ENCODE data around the gene RPL28. TPM values are rescaled to one million over a fixed set of nuclear protein-coding genes. Genes with fewer than 3 reads are reported as not detected.
A peak's percentile ranks its signal among the peaks of the same experiment; 100 is the strongest.

The RPL28 gene
- total RNA-seq, 1 donor from 2014 or later: 447 TPM

GRCh38 chr19:55372316-55373081 lies 13.2 kb upstream of the RPL28 start:
- no peak for DNase-seq (ENCODE audit: low read depth)

GRCh38 chr19:55373306-55373992 lies 12.3 kb upstream of the RPL28 start:
- DNase-seq (ENCODE audit: low read depth): no peak

- DNase-seq (ENCODE audit: low read depth): no peak
Observed at GRCh38 chr19:55373993-55374757, 11.6 kb upstream of the RPL28 start.

DNA sequence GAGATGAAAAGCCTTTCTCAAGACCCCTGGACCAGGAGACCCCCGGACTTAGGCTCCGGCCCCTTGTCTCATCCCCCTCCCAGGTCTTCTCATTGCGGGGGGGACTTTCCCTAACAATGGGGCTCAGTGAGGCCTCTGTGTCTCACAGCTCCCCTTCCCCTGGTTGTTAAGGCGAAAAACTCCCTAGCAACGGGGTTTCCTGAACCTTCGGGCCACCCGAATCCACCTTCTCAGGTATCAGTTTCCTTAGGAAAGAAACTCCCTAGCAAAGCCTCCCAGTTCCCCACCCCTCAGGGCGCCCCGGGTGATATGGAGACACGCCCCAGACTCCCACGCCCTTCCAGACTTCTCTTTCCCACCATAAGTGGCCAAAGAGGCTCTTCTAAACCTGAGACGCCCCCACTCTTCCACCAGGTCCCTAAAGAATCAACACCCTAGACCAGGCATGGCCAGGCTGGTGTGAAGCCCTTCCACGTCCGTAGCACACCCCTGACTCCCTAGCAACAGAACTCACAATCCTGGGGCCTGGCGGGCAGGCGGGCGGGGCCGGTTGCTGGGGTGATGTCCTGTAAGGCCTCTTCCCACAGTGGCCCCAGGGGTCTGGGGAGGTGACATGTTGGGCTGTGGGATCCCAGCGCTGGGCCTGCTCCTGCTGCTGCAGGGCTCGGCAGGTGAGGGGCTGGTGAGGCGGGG lies 9.3 kb upstream of the RPL28 start, which contains the start of gene TMEM190:
TMEM190 (plus strand) TSS at position 586 of the 693 bp plus-strand sequence; CDS start at position 614, 28 bp downstream.
- DNase-seq (ENCODE audit: low read depth): no peak

- no peak for DNase-seq (ENCODE audit: low read depth)
Observed at GRCh38 chr19:55377356-55378131, 8.2 kb upstream of the RPL28 start.

- peak; percentile 78 for DNase-seq (ENCODE audit: low read depth)
Observed at GRCh38 chr19:55379174-55379573, 6.6 kb upstream of the RPL28 start.

- DNase-seq (ENCODE audit: low read depth): no peak
Observed at GRCh38 chr19:55382013-55382412, 3.7 kb upstream of the RPL28 start.

DNA sequence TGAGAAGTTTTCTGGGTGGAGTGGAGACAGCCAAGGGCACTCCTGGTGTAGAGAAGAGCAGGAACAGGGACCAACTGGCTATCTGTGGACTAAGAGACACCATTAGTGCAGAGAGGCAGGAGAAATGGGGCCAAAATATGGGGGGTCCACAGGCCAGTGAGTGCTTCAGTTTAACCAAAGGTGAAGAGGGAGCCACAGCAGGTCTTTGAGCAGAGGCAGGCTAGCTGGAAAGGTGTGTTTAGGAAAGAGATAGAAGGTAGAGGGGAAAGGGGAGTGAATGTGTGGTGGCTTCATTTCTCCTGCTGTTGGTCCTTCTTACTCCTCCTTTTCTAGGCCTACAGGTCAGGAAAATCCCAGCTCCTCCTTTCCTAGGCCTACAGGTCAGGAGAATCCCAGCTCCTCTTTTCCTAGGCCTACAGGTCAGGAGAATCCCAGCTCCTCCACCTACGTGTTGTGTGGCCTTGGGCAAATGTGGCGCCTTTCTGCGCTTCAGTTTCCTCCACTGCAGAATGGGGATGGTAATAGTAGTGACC lies 3.1 kb upstream of the RPL28 start:
- DNase-seq (ENCODE audit: low read depth): no peak

GRCh38 chr19:55383279-55384130 lies 2.2 kb upstream of the RPL28 start:
- no peak for DNase-seq (ENCODE audit: low read depth)

GRCh38 chr19:55384131-55384919 lies 1.4 kb upstream of the RPL28 start, which contains the start of gene TMEM238:
Gene TMEM238 (minus strand): TSS chr19:55384292. CDS start chr19:55384259, 33 bp downstream.
- no peak for DNase-seq (ENCODE audit: low read depth)

DNA sequence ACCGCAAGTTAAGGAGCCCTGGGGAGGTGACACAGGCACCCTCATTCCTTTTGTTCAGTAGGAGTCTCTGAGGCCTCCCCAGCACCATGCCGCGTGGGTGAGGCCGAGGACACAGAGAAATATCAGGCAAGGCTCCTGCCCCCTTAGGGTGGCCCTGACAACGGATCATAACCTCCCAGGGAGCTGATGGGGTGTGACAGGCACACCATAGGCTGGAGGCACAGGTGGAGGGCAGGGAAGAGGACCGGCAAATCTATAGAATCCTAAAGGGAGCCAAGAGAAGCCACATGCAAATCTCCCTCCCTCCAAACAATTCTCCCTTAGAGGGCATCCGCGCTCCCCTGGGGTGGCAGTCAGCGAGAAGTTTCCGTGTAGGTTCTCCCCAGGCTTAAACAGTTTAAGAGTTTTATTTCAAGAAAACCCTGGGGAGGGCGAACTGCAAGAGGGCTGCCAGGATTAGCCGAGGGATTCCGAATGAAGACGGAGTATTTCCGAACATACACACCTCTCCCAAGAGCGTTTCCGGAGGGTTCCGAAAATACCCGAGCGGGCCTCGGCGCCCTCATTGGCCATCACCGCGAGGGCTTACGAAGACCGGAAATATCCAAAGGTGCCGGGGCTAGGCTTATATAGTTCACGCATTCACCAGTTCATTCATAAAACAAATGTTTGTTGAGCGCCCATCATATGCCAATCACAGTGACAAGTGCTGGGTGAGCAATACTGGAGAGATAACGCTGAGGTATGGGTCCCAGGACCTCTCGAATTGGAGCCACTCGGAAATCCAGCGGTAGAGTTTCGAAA lies 610 bp upstream of the RPL28 start:
- peak; percentile 98 for DNase-seq (ENCODE audit: low read depth)

GRCh38 chr19:55386493-55386971 lies 800 bp downstream of the RPL28 start:
- no peak for DNase-seq (ENCODE audit: low read depth)

DNA sequence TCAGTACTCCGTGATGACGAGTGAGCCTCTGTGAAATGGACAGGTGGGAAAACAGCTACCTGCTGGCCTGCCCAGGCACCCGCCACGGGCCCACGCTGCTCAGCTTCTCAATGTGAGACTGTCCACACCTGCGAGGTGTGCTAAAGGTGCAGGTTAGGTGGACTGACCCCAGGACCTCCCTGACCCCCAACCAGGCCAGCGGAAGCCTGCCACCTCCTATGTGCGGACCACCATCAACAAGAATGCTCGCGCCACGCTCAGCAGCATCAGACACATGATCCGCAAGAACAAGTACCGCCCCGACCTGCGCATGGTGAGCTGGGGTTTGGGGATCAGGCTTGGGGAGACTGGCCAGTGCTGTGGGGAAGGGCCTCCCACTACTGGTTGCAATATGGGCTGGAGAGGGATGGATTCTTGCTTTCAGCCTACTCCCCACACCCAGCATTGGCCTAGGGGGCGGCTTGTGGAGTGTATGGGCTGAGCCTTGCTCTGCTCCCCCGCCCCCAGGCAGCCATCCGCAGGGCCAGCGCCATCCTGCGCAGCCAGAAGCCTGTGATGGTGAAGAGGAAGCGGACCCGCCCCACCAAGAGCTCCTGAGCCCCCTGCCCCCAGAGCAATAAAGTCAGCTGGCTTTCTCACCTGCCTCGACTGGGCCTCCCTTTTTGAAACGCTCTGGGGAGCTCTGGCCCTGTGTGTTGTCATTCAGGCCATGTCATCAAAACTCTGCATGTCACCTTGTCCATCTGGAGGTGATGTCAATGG lies 2.2 kb downstream of the RPL28 start:
- no peak for DNase-seq (ENCODE audit: low read depth)

- DNase-seq (ENCODE audit: low read depth): no peak
Observed at GRCh38 chr19:55389386-55390317, 3.9 kb downstream of the RPL28 start.

- DNase-seq (ENCODE audit: low read depth): no peak
Observed at GRCh38 chr19:55390461-55390880, 4.7 kb downstream of the RPL28 start.
